Tibial nerve (tissue), 4 donors: ENCODE results near the gene UBE2R2. TPM values are rescaled to one million over a fixed set of nuclear protein-coding genes. Genes with fewer than 3 reads are reported as not detected.

Experiments
- DNase-seq, 2 donors: peaks; one replicate each; pipeline ENCODE4 v3.0.0-alpha.2; 2019; ENCODE audit warnings: low spot score in 2 of 2
- H3K27ac ChIP-seq, 4 donors: fragments of 200-600 bp; sonication (generic) in 3 of 4; one replicate each; pipeline ENCODE4 v1.5.1; 2017 to 2019; ENCODE audit warnings: mild to moderate bottlenecking in 1 of 4
- H3K27me3 ChIP-seq, 2 donors: fragments of 200-600 bp; sonication (generic) in 1 of 2; one replicate each; pipeline versions ENCODE4 v1.5.1 to v1.6.0; 2017 to 2019
- H3K36me3 ChIP-seq, 3 donors: fragments of 200-600 bp; sonication (generic); one replicate each; pipeline ENCODE4 v1.5.1; 2018 to 2019
- H3K4me1 ChIP-seq, 4 donors: fragments of 200-600 bp; sonication (generic) in 3 of 4; one replicate each; pipeline ENCODE4 v1.5.1; 2017 to 2019
- H3K4me3 ChIP-seq, 4 donors: fragments of 200-600 bp; sonication (generic) in 3 of 4; one replicate each; pipeline ENCODE4 v1.5.1; 2017 to 2019; ENCODE audit warnings: mild to moderate bottlenecking in 1 of 4, moderate library complexity in 1 of 4
- H3K9me3 ChIP-seq, 4 donors: fragments of 200-600 bp; sonication (generic) in 3 of 4; one replicate each; pipeline ENCODE4 v1.5.1; 2017 to 2019
- EP300 ChIP-seq, 2 donors: sonication (generic); formaldehyde crosslinking; IDR thresholded peaks; one replicate each; pipeline ENCODE4 v1.6.1; 2017; ENCODE audit warnings: antibody characterized with exemption in 2 of 2, mild to moderate bottlenecking in 1 of 2
- POLR2A ChIP-seq, 2 donors: fragments of 450-650 bp; IDR thresholded peaks; one replicate each; pipeline ENCODE4 v1.6.1; 2017; ENCODE audit warnings: antibody characterized with exemption in 2 of 2, mild to moderate bottlenecking in 2 of 2, moderate library complexity in 2 of 2
- WGBS, 2 donors: methylation state at CpG; one replicate each; pipeline ENCODE4 v1.1.5; 2018; 5-methylcytosine and 5-hydroxymethylcytosine counted together
- total RNA-seq, 4 donors: library from RNA; depleted of rRNA; stranded (reverse); fragments of >200 nt; gene quantifications; one replicate each; pipeline ENCODE4 v1.1.0, GENCODE V29; 2016
- TF ChIP-seq, protein P1 (sequence below), 5 experiments: fragments of 200-600 bp in 3 of 5; fragments of 450-650 bp in 2 of 5; sonication (generic) in 3 of 5; IDR thresholded peaks; one replicate each; pipeline ENCODE4 v1.5.1; 2016 to 2019; ENCODE audit warnings: antibody characterized with exemption in 5 of 5, mild to moderate bottlenecking in 3 of 5, moderate library complexity in 2 of 5

The UBE2R2 gene
- total RNA-seq, 4 donors from 2014 or later: 23.2 to 28.4 (median 25.9) TPM

DNA sequence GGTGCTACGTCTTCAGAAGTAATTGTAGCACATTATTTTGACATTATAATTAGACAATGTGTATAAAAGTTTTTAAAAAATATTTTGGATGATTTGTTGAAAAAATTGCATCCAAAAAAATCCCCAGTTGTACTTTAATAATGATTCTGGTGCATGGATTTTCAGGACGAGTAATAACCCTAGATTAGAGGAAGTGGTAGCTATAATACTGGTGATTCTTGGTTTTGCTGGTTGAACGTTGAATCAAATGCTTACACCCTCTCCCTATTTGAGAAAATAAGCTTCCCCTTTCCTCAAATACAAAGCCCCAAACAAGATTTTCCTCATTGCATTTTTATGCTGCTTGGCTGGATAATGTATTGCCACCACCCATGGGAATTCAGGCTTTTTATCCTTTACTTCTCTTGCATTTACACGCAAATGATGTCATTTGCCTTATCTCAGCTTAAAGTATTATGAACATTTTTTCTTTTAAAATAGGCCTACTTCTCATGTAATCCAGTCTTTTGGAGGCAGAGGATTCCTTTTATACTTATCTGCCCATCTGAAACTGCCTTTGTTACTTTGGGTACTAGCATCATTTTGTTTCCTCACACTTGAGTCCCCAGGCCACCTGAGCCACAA, 86.3 kb downstream of the UBE2R2 start:
- Histone ChIP-seq H3K4me3 (no peak overlapping the region), H3K4me1 (peaks cover 0 to 51% (median 3%) of the 10 kb centered on the region in 4 donors), H3K36me3 (peaks cover 0 to 29% (median 0%) of the 10 kb centered on the region in 3 donors), H3K27me3 (no peaks in the 10 kb centered on the region), H3K27ac (no peak overlapping the region), H3K9me3 (no peaks in the 10 kb centered on the region)
- WGBS, 2 donors: 63 to 66% methylated on average over 4 of the region's 4 CpGs
- DNase-seq: no peak
- TF ChIP-seq, protein P1, sequence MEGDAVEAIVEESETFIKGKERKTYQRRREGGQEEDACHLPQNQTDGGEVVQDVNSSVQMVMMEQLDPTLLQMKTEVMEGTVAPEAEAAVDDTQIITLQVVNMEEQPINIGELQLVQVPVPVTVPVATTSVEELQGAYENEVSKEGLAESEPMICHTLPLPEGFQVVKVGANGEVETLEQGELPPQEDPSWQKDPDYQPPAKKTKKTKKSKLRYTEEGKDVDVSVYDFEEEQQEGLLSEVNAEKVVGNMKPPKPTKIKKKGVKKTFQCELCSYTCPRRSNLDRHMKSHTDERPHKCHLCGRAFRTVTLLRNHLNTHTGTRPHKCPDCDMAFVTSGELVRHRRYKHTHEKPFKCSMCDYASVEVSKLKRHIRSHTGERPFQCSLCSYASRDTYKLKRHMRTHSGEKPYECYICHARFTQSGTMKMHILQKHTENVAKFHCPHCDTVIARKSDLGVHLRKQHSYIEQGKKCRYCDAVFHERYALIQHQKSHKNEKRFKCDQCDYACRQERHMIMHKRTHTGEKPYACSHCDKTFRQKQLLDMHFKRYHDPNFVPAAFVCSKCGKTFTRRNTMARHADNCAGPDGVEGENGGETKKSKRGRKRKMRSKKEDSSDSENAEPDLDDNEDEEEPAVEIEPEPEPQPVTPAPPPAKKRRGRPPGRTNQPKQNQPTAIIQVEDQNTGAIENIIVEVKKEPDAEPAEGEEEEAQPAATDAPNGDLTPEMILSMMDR (IDR thresholded peaks at IDR 0.05): no peak
- TF ChIP-seq EP300 (IDR thresholded peaks at IDR 0.05): no peak
- no peak for TF ChIP-seq POLR2A (IDR thresholded peaks at IDR 0.05)

DNA sequence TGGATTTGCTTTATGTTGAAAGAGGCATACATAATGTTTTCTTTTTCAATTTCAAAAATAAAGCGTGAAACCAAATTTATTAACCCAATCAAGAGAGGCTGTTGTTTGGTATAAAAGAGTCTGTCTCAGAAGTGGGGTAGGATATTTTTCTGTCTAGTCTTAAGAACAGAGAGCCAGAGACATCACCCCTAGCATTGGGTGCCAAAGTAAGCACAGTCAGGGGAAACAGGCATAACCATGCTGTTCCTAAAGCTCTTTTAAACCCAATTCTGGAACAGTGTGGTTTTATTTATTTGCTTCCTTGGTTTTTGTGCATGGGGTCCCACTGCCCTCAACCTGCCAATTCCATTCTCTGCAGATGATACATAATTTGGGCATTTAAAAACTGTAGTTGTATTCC, 88.2 kb downstream of the UBE2R2 start:
- Histone ChIP-seq H3K4me1 (peaks cover 0 to 58% (median 3%) of the 10 kb centered on the region in 4 donors), H3K27ac (peak overlapping the region in 1 of 4 donors; percentile 2), H3K9me3 (no peaks in the 10 kb centered on the region), H3K4me3 (no peak overlapping the region), H3K36me3 (peaks cover 0 to 18% (median 0%) of the 10 kb centered on the region in 3 donors), H3K27me3 (no peaks in the 10 kb centered on the region)
- 72 to 79% methylated on average over 1 of the region's 1 CpG for WGBS, 2 donors
- TF ChIP-seq, protein P1 (IDR thresholded peaks at IDR 0.05): no peak
- TF ChIP-seq POLR2A (IDR thresholded peaks at IDR 0.05): no peak
- no peak for TF ChIP-seq EP300 (IDR thresholded peaks at IDR 0.05)
- DNase-seq: no peak

- no peak for TF ChIP-seq POLR2A (IDR thresholded peaks at IDR 0.05)
- TF ChIP-seq, protein P1 (IDR thresholded peaks at IDR 0.05): no peak
- TF ChIP-seq EP300 (IDR thresholded peaks at IDR 0.05): no peak
- Histone ChIP-seq H3K36me3 (peaks cover 0 to 5% (median 0%) of the 10 kb centered on the region in 3 donors), H3K27me3 (no peaks in the 10 kb centered on the region), H3K4me1 (peaks cover 0 to 66% (median 3%) of the 10 kb centered on the region in 4 donors), H3K27ac (peak overlapping the region in 1 of 4 donors; percentile 17), H3K4me3 (no peak overlapping the region), H3K9me3 (no peaks in the 10 kb centered on the region)
- DNase-seq: no peak
- WGBS, 2 donors: 77 to 89% methylated on average over 2 of the region's 2 CpGs
Observed at GRCh38 chr9:33906769-33907168, 89.8 kb downstream of the UBE2R2 start.

GRCh38 chr9:33907347-33907746, 90.4 kb downstream of the UBE2R2 start:
- no peaks in the 10 kb centered on the region for H3K9me3 ChIP-seq
- peaks cover 0 to 4% (median 0%) of the 10 kb centered on the region in 3 donors for H3K36me3 ChIP-seq
- peak overlapping the region in 1 of 4 donors; percentile 17 for H3K27ac ChIP-seq
- no peak for TF ChIP-seq EP300 (IDR thresholded peaks at IDR 0.05)
- TF ChIP-seq, protein P1 (IDR thresholded peaks at IDR 0.05): no peak
- no peak for TF ChIP-seq POLR2A (IDR thresholded peaks at IDR 0.05)
- H3K27me3 ChIP-seq: no peaks in the 10 kb centered on the region
- DNase-seq: no peak
- 44 to 47% methylated on average over 4 of the region's 4 CpGs for WGBS, 2 donors
- peaks cover 0 to 66% (median 3%) of the 10 kb centered on the region in 4 donors for H3K4me1 ChIP-seq
- no peak overlapping the region for H3K4me3 ChIP-seq

DNA sequence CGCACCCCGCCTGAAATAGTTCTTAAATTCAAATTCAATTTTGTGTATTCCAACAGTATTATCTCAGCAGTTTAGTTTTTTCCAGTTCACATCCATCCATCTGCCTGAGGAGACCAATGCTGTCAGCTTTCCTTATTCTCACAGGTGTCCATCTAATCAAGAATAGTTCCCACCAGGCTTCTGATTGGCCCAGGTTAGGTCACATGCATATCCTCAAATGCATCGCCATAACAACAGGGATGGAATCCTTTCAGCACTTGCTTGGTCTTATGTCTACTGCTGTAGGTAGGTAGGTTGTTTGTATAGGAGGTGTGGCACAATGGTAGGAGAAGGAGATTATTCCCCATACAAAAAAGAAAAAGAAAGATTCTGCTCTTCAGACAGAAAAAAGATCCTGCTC, 91.2 kb downstream of the UBE2R2 start:
- H3K27ac ChIP-seq: no peak overlapping the region
- H3K9me3 ChIP-seq: no peaks in the 10 kb centered on the region
- WGBS, 2 donors: 94 to 97% methylated on average over 3 of the region's 3 CpGs
- peaks cover 0 to 66% (median 3%) of the 10 kb centered on the region in 4 donors for H3K4me1 ChIP-seq
- TF ChIP-seq, protein P1 (IDR thresholded peaks at IDR 0.05): no peak
- TF ChIP-seq EP300 (IDR thresholded peaks at IDR 0.05): no peak
- TF ChIP-seq POLR2A (IDR thresholded peaks at IDR 0.05): no peak
- no peak for DNase-seq
- H3K4me3 ChIP-seq: no peak overlapping the region
- H3K36me3 ChIP-seq: peaks cover 0 to 12% (median 0%) of the 10 kb centered on the region in 3 donors
- no peaks in the 10 kb centered on the region for H3K27me3 ChIP-seq
